Effector memory CD4-positive, alpha-beta T cell (primary cell): Measurements from ENCODE around the gene HDDC2.

Experiments
- DNase-seq, 3 donors: peaks; one replicate each; pipeline ENCODE4 v3.0.0-alpha.2; 2020
- H3K27ac ChIP-seq: 2 replicates; pipeline ENCODE4 v1.7.0; 2013; ENCODE audit warnings: mild to moderate bottlenecking, low read length, moderate library complexity; ENCODE audit not compliant: insufficient read depth, poor library complexity, severe bottlenecking
- H3K27me3 ChIP-seq: replicated peaks from 2 replicates; pipeline ENCODE4 v1.7.0; 2013; ENCODE audit warnings: mild to moderate bottlenecking, low read length; ENCODE audit not compliant: insufficient read depth, control insufficient read depth, poor library complexity, severe bottlenecking
- H3K36me3 ChIP-seq: 2 replicates; pipeline ENCODE4 v1.7.0; 2013; ENCODE audit warnings: mild to moderate bottlenecking, low read length, moderate library complexity; ENCODE audit not compliant: control insufficient read depth, insufficient read depth
- H3K4me1 ChIP-seq: 2 replicates; pipeline ENCODE4 v1.7.0; 2013; ENCODE audit warnings: low read length, mild to moderate bottlenecking; ENCODE audit not compliant: control insufficient read depth, insufficient read depth, poor library complexity, severe bottlenecking
- H3K4me3 ChIP-seq: 2 replicates; pipeline ENCODE4 v1.7.0; 2013; ENCODE audit warnings: low read length, low read depth, mild to moderate bottlenecking; ENCODE audit not compliant: insufficient read depth, poor library complexity, severe bottlenecking
- H3K9me3 ChIP-seq: 2 replicates; pipeline ENCODE4 v1.7.0; 2013; ENCODE audit warnings: mild to moderate bottlenecking, low read length, moderate library complexity; ENCODE audit not compliant: control insufficient read depth

Gene HDDC2

GRCh38 chr6:125332664-125333063 lies 30.9 kb upstream of the HDDC2 start:
- Histone ChIP-seq H3K27me3 (no peaks in the 10 kb centered on the region), H3K4me1 (no peaks in the 10 kb centered on the region), H3K27ac (no peak overlapping the region), H3K9me3 (no peaks in the 10 kb centered on the region), H3K4me3 (no peak overlapping the region), H3K36me3 (no peaks in the 10 kb centered on the region)
- DNase-seq, result no peak

GRCh38 chr6:125325586-125325985 lies 23.8 kb upstream of the HDDC2 start:
- Histone ChIP-seq H3K36me3 (no peaks in the 10 kb centered on the region), H3K4me3 (no peak overlapping the region), H3K27ac (no peak overlapping the region), H3K4me1 (no peaks in the 10 kb centered on the region), H3K27me3 (no peaks in the 10 kb centered on the region), H3K9me3 (no peaks in the 10 kb centered on the region)
- no peak for DNase-seq

- H3K36me3 ChIP-seq, result no peaks in the 10 kb centered on the region
These were observed 21.6 kb upstream of the HDDC2 start for GRCh38 chr6:125323376-125323775.

GRCh38 chr6:125316621-125317020 lies 14.9 kb upstream of the HDDC2 start:
- H3K27me3 ChIP-seq, result no peaks in the 10 kb centered on the region
- DNase-seq, result no peak
- no peaks in the 10 kb centered on the region for H3K36me3 ChIP-seq
- H3K9me3 ChIP-seq, result no peaks in the 10 kb centered on the region
- H3K4me1 ChIP-seq, result no peaks in the 10 kb centered on the region
- no peak overlapping the region for H3K27ac ChIP-seq
- H3K4me3 ChIP-seq, result no peak overlapping the region

More at GRCh38 chr6:125323376-125323775, 21.6 kb upstream of the HDDC2 start:
- H3K4me1 ChIP-seq, result no peaks in the 10 kb centered on the region
- H3K4me3 ChIP-seq, result no peak overlapping the region
- DNase-seq, result no peak
- no peak overlapping the region for H3K27ac ChIP-seq
- H3K9me3 ChIP-seq, result no peaks in the 10 kb centered on the region
- no peaks in the 10 kb centered on the region for H3K27me3 ChIP-seq

GRCh38 chr6:125315548-125315947 lies 13.8 kb upstream of the HDDC2 start:
- no peak overlapping the region for H3K27ac ChIP-seq
- H3K4me1 ChIP-seq, result no peaks in the 10 kb centered on the region
- H3K27me3 ChIP-seq, result no peaks in the 10 kb centered on the region
- DNase-seq, result no peak
- no peak overlapping the region for H3K4me3 ChIP-seq
- no peaks in the 10 kb centered on the region for H3K9me3 ChIP-seq
- no peaks in the 10 kb centered on the region for H3K36me3 ChIP-seq

- Histone ChIP-seq H3K4me1 (no peaks in the 10 kb centered on the region), H3K4me3 (no peak overlapping the region), H3K27ac (no peak overlapping the region), H3K9me3 (no peaks in the 10 kb centered on the region), H3K36me3 (no peaks in the 10 kb centered on the region), H3K27me3 (no peaks in the 10 kb centered on the region)
- DNase-seq, result peak in 1 of 3 donors; percentile 20
These were observed 12.3 kb upstream of the HDDC2 start for GRCh38 chr6:125314009-125314581.

GRCh38 chr6:125312950-125313349 lies 11.2 kb upstream of the HDDC2 start:
- H3K4me3 ChIP-seq, result no peak overlapping the region
- no peak overlapping the region for H3K27ac ChIP-seq
- no peaks in the 10 kb centered on the region for H3K36me3 ChIP-seq
- DNase-seq, result no peak
- no peaks in the 10 kb centered on the region for H3K4me1 ChIP-seq
- H3K9me3 ChIP-seq, result no peaks in the 10 kb centered on the region
- no peaks in the 10 kb centered on the region for H3K27me3 ChIP-seq

- Histone ChIP-seq H3K36me3 (no peaks in the 10 kb centered on the region), H3K4me1 (no peaks in the 10 kb centered on the region), H3K9me3 (no peaks in the 10 kb centered on the region), H3K4me3 (no peak overlapping the region), H3K27ac (no peak overlapping the region), H3K27me3 (no peaks in the 10 kb centered on the region)
- no peak for DNase-seq
These were observed 10.7 kb upstream of the HDDC2 start for GRCh38 chr6:125312478-125312877.

- Histone ChIP-seq H3K9me3 (no peaks in the 10 kb centered on the region), H3K36me3 (no peaks in the 10 kb centered on the region), H3K27me3 (no peaks in the 10 kb centered on the region), H3K27ac (no peak overlapping the region), H3K4me1 (no peaks in the 10 kb centered on the region), H3K4me3 (no peak overlapping the region)
- DNase-seq, result no peak
These were observed 9.4 kb upstream of the HDDC2 start for GRCh38 chr6:125310994-125311649.

GRCh38 chr6:125307964-125308615 lies 6.3 kb upstream of the HDDC2 start:
- Histone ChIP-seq H3K27me3 (no peaks in the 10 kb centered on the region), H3K27ac (no peak overlapping the region), H3K4me1 (peaks cover 7% of the 10 kb centered on the region), H3K9me3 (no peaks in the 10 kb centered on the region), H3K36me3 (no peaks in the 10 kb centered on the region), H3K4me3 (no peak overlapping the region)
- no peak for DNase-seq
